Midbrain (tissue), 1 donor: Measurements from ENCODE around the gene DIP2B.

Experiments used
- DNase-seq: peaks from one replicate; lab custom pipeline; 2025; lab: John Stamatoyannopoulos, UW

The DIP2B gene

GRCh38 chr12:50727466-50727865 lies 222.7 kb downstream of the DIP2B start:
- DNase-seq: no peak

GRCh38 chr12:50728417-50728816 lies 223.6 kb downstream of the DIP2B start:
- no peak for DNase-seq

- no peak for DNase-seq
Measured at GRCh38 chr12:50728841-50729240, 224.1 kb downstream of the DIP2B start.

- DNase-seq: no peak
Measured at GRCh38 chr12:50732591-50732990, 227.8 kb downstream of the DIP2B start.

GRCh38 chr12:50733706-50734105 lies 228.9 kb downstream of the DIP2B start:
- DNase-seq: no peak

GRCh38 chr12:50734409-50735263 lies 229.9 kb downstream of the DIP2B start:
- peak; percentile 43 for DNase-seq

- no peak for DNase-seq
Measured at GRCh38 chr12:50739611-50740010, 234.8 kb downstream of the DIP2B start.

GRCh38 chr12:50740307-50740706 lies 235.5 kb downstream of the DIP2B start:
- no peak for DNase-seq

GRCh38 chr12:50742776-50743175 lies 238.0 kb downstream of the DIP2B start:
- no peak for DNase-seq

GRCh38 chr12:50745861-50746260 lies 241.1 kb downstream of the DIP2B start:
- DNase-seq: no peak

GRCh38 chr12:50746431-50746830 lies 241.6 kb downstream of the DIP2B start:
- DNase-seq: no peak

GRCh38 chr12:50747817-50748216 lies 243.0 kb downstream of the DIP2B start:
- no peak for DNase-seq

GRCh38 chr12:50749459-50749882 lies 244.7 kb downstream of the DIP2B start:
- DNase-seq: no peak

- DNase-seq: no peak
Measured at GRCh38 chr12:50750366-50750765, 245.6 kb downstream of the DIP2B start.

- DNase-seq: peak; percentile 7
Measured at GRCh38 chr12:50751948-50752721, 247.3 kb downstream of the DIP2B start.

GRCh38 chr12:50753232-50753769 lies 248.5 kb downstream of the DIP2B start:
- no peak for DNase-seq

GRCh38 chr12:50763639-50764285 lies 259.0 kb downstream of the DIP2B start, which contains the start of gene ATF1:
Gene ATF1 (plus strand): TSS chr12:50764101. CDS start chr12:50780146, 16,045 bp downstream.
- DNase-seq: peak; percentile 88

GRCh38 chr12:50764286-50765094 lies 259.7 kb downstream of the DIP2B start:
- peak; percentile 54 for DNase-seq

- peak; percentile 59 for DNase-seq
Measured at GRCh38 chr12:50765095-50765911, 260.5 kb downstream of the DIP2B start.

GRCh38 chr12:50768391-50768790 lies 263.6 kb downstream of the DIP2B start:
- DNase-seq: no peak
